Esophagus muscularis mucosa (tissue), 4 donors: ENCODE data around the gene POMT1. TPM values are rescaled to one million over a fixed set of nuclear protein-coding genes. Genes with fewer than 3 reads are reported as not detected.
"Not testable (repeated sequence)": the region's sequence is repeated elsewhere in the genome, so short reads cannot be mapped to it uniquely, and the experiment has no call there.

Experiments used
- DNase-seq: peaks from one replicate; pipeline ENCODE4 v3.0.0-alpha.2; 2017; ENCODE audit errors: extremely low spot score
- H3K27ac ChIP-seq, 4 donors: fragments of 200-600 bp; sonication (generic); replicated peaks in 1 of 4; 1 replicate in 3 of 4; 2 replicates in 1 of 4; pipeline ENCODE4 v1.5.1; 2016 to 2019; ENCODE audit warnings: mild to moderate bottlenecking in 1 of 4
- H3K27me3 ChIP-seq, 4 donors: fragments of 200-600 bp; sonication (generic); one replicate each; pipeline versions ENCODE4 v1.5.1 to v1.6.0; 2016 to 2019
- H3K36me3 ChIP-seq, 4 donors: fragments of 200-600 bp; sonication (generic); one replicate each; pipeline ENCODE4 v1.5.1; 2016 to 2019
- H3K4me1 ChIP-seq, 4 donors: fragments of 200-600 bp; sonication (generic); one replicate each; pipeline ENCODE4 v1.5.1; 2016 to 2019
- H3K4me3 ChIP-seq, 4 donors: fragments of 200-600 bp; sonication (generic); 1 replicate in 2 of 4; 2 replicates in 2 of 4; pipeline ENCODE4 v1.5.1; 2016 to 2019; ENCODE audit warnings: mild to moderate bottlenecking in 4 of 4, moderate library complexity in 1 of 4
- H3K9me3 ChIP-seq, 4 donors: fragments of 200-600 bp; sonication (generic); 1 replicate in 3 of 4; 2 replicates in 1 of 4; pipeline ENCODE4 v1.5.1; 2016 to 2019
- CTCF ChIP-seq, 3 experiments: fragments of 200-600 bp in 2 of 3; fragments of 450-650 bp in 1 of 3; sonication (generic) in 2 of 3; IDR thresholded peaks; one replicate each; pipeline ENCODE4 v1.5.1; 2017 to 2019; ENCODE audit warnings: antibody characterized with exemption in 3 of 3, mild to moderate bottlenecking in 2 of 3, moderate library complexity in 1 of 3
- EP300 ChIP-seq: sonication (generic); formaldehyde crosslinking; IDR thresholded peaks from one replicate; pipeline ENCODE4 v1.6.1; 2017; ENCODE audit warnings: antibody characterized with exemption
- POLR2A ChIP-seq: fragments of 450-650 bp; IDR thresholded peaks from one replicate; pipeline ENCODE4 v1.6.1; 2017; ENCODE audit warnings: antibody characterized with exemption, moderate library complexity, mild to moderate bottlenecking, low read depth
- POLR2AphosphoS5 ChIP-seq, 2 donors: sonication (generic); formaldehyde crosslinking; IDR thresholded peaks; one replicate each; pipeline ENCODE4 v1.6.1; 2017; ENCODE audit warnings: antibody characterized with exemption in 2 of 2
- WGBS: methylation state at CpG from one replicate; pipeline ENCODE4 v1.1.5; 2018; 5-methylcytosine and 5-hydroxymethylcytosine counted together
- intact Hi-C: fragments of 100-400 bp; cut with DNase I; formaldehyde crosslinking; loops from one replicate; pipeline ENCODE4 v1.15.1; 2023
- total RNA-seq, 4 donors: library from RNA; depleted of rRNA; stranded (reverse); fragments of >200 nt; gene quantifications; one replicate each; pipeline versions ENCODE4 v1.1.0 to v1.2.1, GENCODE V29; 2016

POMT1 gene
- total RNA-seq: 10 to 100 TPM; 22.6 to 39.2 (median 25.0) TPM

- intact Hi-C loops: no loop called here
- Histone ChIP-seq H3K27ac (peak within 1 kb of the TSS; percentile 81 to 86 (median 84)), H3K4me1 (peaks cover 17 to 37% (median 29%) of the 10 kb centered on the region in 4 donors), H3K27me3 (no peaks in the 10 kb centered on the region), H3K9me3 (no peaks in the 10 kb centered on the region), H3K4me3 (peak within 1 kb of the TSS; percentile 77 to 98 (median 93)), H3K36me3 (peaks cover 19 to 40% (median 30%) of the 10 kb centered on the region in 4 donors)
- WGBS: 1% methylated on average over 46 of the region's 83 CpGs
- TF ChIP-seq EP300 (no peak), POLR2A (no peak), POLR2AphosphoS5 (IDR thresholded peaks at IDR 0.05) (peak; percentile 83 to 95), CTCF (IDR thresholded peaks at IDR 0.05) (peak in 1 of 3 experiments; percentile 7)
- DNase-seq: peak; percentile 95
Observed at GRCh38 chr9:131502781-131503625, at the start of gene POMT1. Gene POMT1, plus strand, starts transcription at chr9:131502918. Its CDS starts 1,301 bp downstream, at chr9:131504219.

- TF ChIP-seq EP300 (no peak), POLR2AphosphoS5 (IDR thresholded peaks at IDR 0.05) (no peak), POLR2A (no peak), CTCF (IDR thresholded peaks at IDR 0.05) (no peak)
- Histone ChIP-seq H3K9me3 (no peaks in the 10 kb centered on the region), H3K27me3 (no peaks in the 10 kb centered on the region), H3K27ac (no peak overlapping the region), H3K4me3 (no peak overlapping the region), H3K4me1 (no peaks in the 10 kb centered on the region), H3K36me3 (peaks cover 30 to 92% (median 77%) of the 10 kb centered on the region in 4 donors)
- intact Hi-C loops: no loop called here
- DNase-seq: no peak
Observed at GRCh38 chr9:131454028-131454427, 48.7 kb upstream of the POMT1 start.

- H3K36me3 ChIP-seq: peaks cover 38 to 92% (median 81%) of the 10 kb centered on the region in 4 donors
- H3K4me3 ChIP-seq, DNase-seq, H3K27me3 ChIP-seq, intact Hi-C loops, H3K9me3 ChIP-seq, H3K27ac ChIP-seq, H3K4me1 ChIP-seq: not testable (repeated sequence)
- 92% methylated on average over 9 of the region's 10 CpGs for WGBS
Observed at GRCh38 chr9:131455655-131456054, 47.1 kb upstream of the POMT1 start.

- no peaks in the 10 kb centered on the region for H3K9me3 ChIP-seq
- peaks cover 48 to 96% (median 88%) of the 10 kb centered on the region in 4 donors for H3K36me3 ChIP-seq
- no peak overlapping the region for H3K27ac ChIP-seq
Observed at GRCh38 chr9:131457746-131458145, 45.0 kb upstream of the POMT1 start.

More at GRCh38 chr9:131457746-131458145, 45.0 kb upstream of the POMT1 start:
- no peak for DNase-seq
- TF ChIP-seq EP300 (no peak), CTCF (IDR thresholded peaks at IDR 0.05) (no peak), POLR2A (no peak), POLR2AphosphoS5 (IDR thresholded peaks at IDR 0.05) (no peak)
- Histone ChIP-seq H3K4me1 (no peaks in the 10 kb centered on the region), H3K27me3 (no peaks in the 10 kb centered on the region), H3K4me3 (no peak overlapping the region)
- intact Hi-C loops: no loop called here
- 81% methylated on average over 10 of the region's 10 CpGs for WGBS
